IPS-15b (cell line): ENCODE results near the gene YBX1.

Experiments used
- H3K27me3 ChIP-seq: one replicate; pipeline ENCODE4 v1.6.1; 2013; ENCODE audit warnings: low read length; ENCODE audit not compliant: control insufficient read depth, insufficient read depth
- H3K36me3 ChIP-seq: one replicate; pipeline ENCODE4 v1.6.1; 2013; ENCODE audit warnings: low read length; ENCODE audit not compliant: control insufficient read depth, insufficient read depth
- H3K4me1 ChIP-seq: one replicate; pipeline ENCODE4 v1.6.1; 2013; ENCODE audit warnings: mild to moderate bottlenecking, low read length; ENCODE audit not compliant: control insufficient read depth, insufficient read depth
- H3K4me3 ChIP-seq: one replicate; pipeline ENCODE4 v1.5.1; 2013; ENCODE audit warnings: low read depth, low read length
- H3K9ac ChIP-seq: one replicate; pipeline ENCODE4 v1.6.1; 2013; ENCODE audit warnings: low read depth, mild to moderate bottlenecking, low read length
- H3K9me3 ChIP-seq: one replicate; pipeline ENCODE4 v1.6.1; 2013; ENCODE audit warnings: mild to moderate bottlenecking, low read length; ENCODE audit not compliant: control insufficient read depth, insufficient read depth

Gene YBX1

DNA sequence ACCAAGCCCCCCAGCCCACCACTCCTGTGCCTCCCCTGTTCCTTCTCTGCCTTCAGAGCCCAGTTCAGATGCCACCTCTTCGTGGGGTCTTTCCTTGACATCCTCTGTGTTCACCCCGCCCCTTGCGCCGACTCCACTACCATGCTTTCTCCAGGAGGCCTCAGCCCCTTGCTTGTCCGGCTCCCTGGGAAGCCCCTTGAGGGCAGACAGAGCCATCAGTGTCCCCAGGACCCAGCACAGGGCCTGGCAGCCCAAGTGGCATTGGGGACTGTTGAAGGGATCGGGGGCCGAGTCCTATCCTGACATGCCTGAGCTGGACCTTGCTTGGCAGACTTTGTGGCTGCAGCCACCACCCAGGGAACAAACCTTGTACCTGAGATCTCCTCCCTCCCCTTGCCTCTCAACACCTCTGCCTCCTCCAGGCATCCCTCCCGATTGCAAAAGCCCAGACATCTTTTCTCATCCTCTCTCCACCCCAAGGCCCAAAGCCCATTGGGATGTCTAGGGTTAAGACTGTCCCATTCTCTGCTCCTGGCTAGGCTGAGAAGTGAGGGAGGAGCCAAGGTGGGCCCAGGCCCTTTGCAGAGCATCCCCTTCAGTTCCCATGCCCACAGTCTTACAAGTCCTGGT, 54.5 kb downstream of the YBX1 start:
- peaks cover 15% of the 10 kb centered on the region for H3K4me1 ChIP-seq
- no peak overlapping the region for H3K9ac ChIP-seq
- H3K9me3 ChIP-seq = no peaks in the 10 kb centered on the region

DNA sequence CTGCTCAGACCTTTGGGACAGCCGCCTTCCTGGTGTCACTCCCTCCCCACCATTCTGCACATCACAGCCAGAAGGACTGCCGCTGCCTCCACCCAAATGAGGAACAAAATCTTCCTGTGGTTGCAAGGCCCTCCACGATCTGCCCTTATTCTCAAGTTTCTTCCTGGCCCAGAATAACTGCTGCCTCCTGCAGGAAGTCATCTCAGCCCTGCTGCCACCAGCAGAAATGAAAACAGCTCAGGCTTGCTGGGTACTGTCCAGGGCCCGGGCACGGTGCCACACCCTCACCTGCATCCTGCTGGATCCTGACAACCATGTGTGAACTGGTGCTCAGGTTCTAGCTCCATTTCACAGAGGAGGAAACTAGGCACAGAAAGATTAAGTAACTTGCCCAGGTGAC, 55.0 kb downstream of the YBX1 start:
- Histone ChIP-seq H3K4me1 (peaks cover 15% of the 10 kb centered on the region), H3K36me3 (peaks cover 4% of the 10 kb centered on the region), H3K4me3 (no peak overlapping the region), H3K27me3 (no peaks in the 10 kb centered on the region), H3K9me3 (no peaks in the 10 kb centered on the region), H3K9ac (no peak overlapping the region)

More for the DNA sequence above, 54.5 kb downstream of the YBX1 start:
- Histone ChIP-seq H3K27me3 (no peaks in the 10 kb centered on the region), H3K4me3 (no peak overlapping the region), H3K36me3 (peaks cover 4% of the 10 kb centered on the region)

DNA sequence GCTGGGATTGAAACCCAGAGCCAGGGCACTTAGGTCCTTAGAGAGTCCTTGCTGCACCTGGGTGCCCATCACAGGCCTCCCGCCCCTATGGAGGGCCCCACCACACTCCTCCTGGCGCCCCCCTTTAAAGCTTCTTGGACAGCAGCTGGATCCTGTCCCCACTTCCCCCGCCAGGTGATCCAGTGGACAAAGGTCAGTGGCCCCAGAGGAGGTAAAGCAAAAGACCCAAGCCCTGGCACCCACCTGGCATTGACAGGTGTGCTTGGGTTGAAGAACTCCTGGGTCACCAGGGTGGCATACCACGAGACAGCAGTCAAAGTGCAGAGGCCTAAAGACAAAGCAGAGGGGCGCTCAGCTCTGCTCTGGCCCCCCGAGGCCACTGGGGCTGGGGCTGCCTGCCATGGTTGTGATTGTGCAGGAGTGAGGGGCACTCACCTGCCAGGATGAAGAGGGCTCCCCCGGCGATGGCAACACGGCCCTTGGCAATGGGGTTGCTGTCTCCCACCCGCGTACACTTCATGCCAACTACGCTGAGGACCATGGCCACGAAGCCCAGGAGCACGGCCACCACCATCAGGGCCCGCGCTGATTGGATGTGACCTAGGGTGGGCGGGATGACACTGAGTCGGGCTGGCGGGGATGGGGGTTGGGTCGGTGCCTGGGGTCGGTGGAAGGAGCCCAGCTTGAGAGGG, 55.9 kb downstream of the YBX1 start:
- no peak overlapping the region for H3K9ac ChIP-seq
- H3K36me3 ChIP-seq = peaks cover 4% of the 10 kb centered on the region
- H3K4me1 ChIP-seq = peaks cover 15% of the 10 kb centered on the region
- no peaks in the 10 kb centered on the region for H3K9me3 ChIP-seq
- no peaks in the 10 kb centered on the region for H3K27me3 ChIP-seq
- H3K4me3 ChIP-seq = no peak overlapping the region

DNA sequence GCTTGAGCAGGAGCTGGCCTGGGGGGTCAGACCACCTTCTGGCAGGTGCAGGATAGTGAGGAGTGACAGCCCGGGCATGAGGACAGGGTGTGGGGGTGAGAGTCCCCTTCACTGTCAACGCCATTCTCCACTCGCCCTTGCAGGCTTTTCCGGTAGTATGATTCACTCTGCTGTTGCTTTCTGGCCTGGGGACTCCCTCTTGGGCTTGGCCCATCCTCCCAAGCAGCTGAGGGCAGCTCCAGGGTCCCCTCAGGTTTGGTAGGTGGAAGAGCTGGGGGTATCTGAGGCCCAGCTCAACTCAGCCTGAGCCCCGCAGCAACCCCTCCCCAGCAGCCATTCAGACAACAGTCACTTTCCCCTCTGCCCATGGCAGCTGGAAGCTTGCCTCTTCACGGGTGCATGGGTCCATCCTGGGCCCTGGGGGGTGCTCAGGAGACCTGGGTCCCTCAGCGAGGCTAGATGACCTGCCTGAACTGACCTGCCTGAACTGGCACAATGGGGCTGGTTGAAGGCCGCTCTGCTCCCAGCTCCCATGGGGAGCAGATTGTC, 56.5 kb downstream of the YBX1 start:
- Histone ChIP-seq H3K9ac (no peak overlapping the region), H3K4me3 (no peak overlapping the region), H3K4me1 (peaks cover 15% of the 10 kb centered on the region), H3K9me3 (no peaks in the 10 kb centered on the region), H3K36me3 (peaks cover 4% of the 10 kb centered on the region), H3K27me3 (no peaks in the 10 kb centered on the region)

DNA sequence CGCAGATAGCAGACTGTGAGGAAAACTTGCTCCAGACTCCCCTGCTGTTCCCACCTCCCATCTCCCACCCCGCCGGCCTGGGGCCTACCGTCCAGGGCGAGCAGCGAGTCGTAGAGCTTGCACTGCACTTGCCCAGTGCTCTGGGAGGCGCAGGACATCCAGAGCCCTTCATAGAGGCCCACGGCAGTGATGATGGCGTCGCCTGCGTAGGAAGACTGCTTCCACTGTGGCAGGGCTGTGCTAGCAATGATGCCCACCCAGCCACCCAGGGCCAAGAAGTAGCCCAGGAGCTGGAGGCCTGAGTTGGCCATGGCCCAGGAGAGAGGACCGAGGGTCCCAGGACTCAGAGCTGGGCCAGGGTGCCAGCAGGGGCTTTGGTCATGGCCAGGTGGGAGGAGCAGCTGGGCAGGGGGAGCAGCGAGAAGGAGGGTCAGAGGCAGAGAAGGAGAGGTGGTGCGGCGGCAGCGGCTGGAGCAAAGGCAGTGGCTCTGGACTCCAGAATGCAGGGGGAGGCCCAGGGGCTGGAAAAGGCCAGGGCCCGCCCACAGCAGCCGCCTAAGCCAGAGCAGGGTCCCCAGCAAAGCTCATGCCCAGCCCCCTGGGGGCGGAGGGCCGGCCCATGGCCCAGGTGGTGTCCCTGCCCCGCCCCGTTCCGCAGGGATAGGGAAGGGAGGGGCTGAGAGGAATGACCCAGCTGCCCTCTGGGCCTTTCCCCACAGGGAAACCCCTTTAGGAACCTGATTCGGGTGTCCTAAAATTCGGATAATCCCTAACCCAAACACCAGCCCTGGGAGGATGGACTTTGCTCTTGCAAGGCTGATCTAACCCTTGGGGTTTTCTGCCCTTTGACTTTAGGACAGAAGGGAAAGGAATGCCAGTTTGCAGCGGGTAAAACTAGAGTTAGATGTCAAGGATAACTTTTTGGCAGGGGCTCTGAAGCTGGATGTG, 57.8 kb downstream of the YBX1 start, which contains the start of gene CLDN19:
Gene CLDN19 (minus strand): TSS at position 484 of the 948 bp plus-strand sequence. CDS start 173 bp downstream, at position 311.
- H3K9ac ChIP-seq = peak within 1 kb of the TSS; percentile 54
- peaks cover 15% of the 10 kb centered on the region for H3K4me1 ChIP-seq

DNA sequence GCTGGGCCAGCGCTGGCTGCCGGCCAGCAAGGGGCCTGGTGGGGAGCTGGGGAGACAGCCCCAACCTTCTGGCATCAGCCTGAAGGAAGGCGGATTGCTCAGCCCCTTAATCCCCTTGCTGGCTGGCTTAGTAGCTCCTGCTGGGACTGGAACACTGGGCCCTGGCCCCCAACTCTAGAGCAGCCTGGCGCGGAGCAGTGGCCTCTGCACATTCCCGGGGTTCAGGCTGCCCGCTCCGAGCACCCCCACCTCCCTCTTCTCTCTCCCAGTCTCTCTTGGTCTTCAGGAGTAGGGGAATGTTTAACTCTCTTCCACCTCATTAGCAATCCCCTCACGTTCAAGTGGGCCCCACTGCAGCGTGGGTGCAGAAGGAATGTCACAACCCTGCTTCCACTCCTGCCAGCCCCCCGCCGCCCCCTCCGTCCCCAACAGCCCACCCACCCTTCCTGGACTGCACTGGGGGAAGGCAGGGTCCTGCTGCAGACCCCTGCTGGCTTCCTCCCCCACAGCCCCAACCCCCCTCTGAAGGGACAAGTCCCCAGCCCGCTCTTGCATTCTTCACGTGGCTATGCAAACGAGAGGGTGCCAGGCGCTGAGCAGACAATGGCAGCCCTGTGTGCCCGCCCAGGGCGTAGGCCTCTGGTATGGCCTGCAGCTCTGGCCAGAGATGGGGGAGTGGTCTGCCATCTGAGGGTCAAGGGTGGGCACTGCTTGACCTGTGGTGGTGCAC, 58.8 kb downstream of the YBX1 start:
- peaks cover 15% of the 10 kb centered on the region for H3K4me1 ChIP-seq
- peaks cover 7% of the 10 kb centered on the region for H3K36me3 ChIP-seq
- H3K27me3 ChIP-seq = no peaks in the 10 kb centered on the region
- H3K9me3 ChIP-seq = no peaks in the 10 kb centered on the region
- peak overlapping the region; percentile 12 for H3K4me3 ChIP-seq
- H3K9ac ChIP-seq = peak overlapping the region; percentile 9

More for the DNA sequence above, 57.8 kb downstream of the YBX1 start, which contains the start of gene CLDN19:
- H3K9me3 ChIP-seq = no peaks in the 10 kb centered on the region
- peaks cover 4% of the 10 kb centered on the region for H3K36me3 ChIP-seq
- H3K27me3 ChIP-seq = no peaks in the 10 kb centered on the region
- H3K4me3 ChIP-seq = peak within 1 kb of the TSS; percentile 60

DNA sequence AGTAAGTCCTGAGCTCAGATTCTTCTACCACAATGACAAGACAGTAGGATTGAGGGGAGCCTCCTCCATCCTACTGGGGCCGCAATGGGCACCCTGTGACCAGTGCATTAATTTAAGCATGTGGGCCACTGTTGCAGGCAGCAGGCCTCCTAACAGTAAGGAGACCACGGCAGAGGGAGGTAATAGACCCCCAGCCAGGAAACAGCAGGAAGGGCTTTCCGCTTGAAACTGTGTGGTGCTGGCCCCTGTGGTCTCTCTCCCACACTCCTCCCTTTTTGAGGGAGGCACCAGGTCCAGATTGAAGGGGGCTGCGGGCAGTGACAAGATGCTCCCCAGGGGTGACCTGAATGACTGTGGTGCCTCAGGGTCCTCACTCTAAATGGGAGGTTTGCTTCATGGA, 59.5 kb downstream of the YBX1 start:
- Histone ChIP-seq H3K9me3 (no peaks in the 10 kb centered on the region), H3K9ac (no peak overlapping the region), H3K27me3 (no peaks in the 10 kb centered on the region), H3K36me3 (peaks cover 10% of the 10 kb centered on the region), H3K4me1 (peaks cover 15% of the 10 kb centered on the region), H3K4me3 (no peak overlapping the region)

DNA sequence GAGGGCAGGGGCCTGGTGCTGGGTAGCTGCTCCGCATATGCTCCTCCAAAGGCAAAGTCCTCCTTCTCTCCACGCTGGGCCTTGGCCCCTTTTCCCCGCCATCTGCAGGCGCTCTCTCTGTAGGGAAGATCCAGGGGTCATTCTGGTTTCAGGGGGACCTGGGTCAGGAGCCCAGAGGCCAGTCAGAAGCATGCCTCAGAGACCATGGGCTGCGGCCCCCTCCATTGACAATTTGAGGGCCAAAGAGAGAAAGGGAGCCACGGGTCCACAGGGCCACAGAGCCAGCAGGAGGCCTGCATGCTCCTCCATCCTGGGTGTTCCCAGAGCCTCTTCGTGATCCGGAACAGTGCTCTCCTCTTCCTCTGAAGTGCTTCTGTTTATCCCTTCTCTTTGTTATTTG, 59.9 kb downstream of the YBX1 start:
- H3K9ac ChIP-seq = no peak overlapping the region
- H3K4me1 ChIP-seq = peaks cover 15% of the 10 kb centered on the region
- no peak overlapping the region for H3K4me3 ChIP-seq
- peaks cover 11% of the 10 kb centered on the region for H3K36me3 ChIP-seq
- no peaks in the 10 kb centered on the region for H3K27me3 ChIP-seq
- no peaks in the 10 kb centered on the region for H3K9me3 ChIP-seq

DNA sequence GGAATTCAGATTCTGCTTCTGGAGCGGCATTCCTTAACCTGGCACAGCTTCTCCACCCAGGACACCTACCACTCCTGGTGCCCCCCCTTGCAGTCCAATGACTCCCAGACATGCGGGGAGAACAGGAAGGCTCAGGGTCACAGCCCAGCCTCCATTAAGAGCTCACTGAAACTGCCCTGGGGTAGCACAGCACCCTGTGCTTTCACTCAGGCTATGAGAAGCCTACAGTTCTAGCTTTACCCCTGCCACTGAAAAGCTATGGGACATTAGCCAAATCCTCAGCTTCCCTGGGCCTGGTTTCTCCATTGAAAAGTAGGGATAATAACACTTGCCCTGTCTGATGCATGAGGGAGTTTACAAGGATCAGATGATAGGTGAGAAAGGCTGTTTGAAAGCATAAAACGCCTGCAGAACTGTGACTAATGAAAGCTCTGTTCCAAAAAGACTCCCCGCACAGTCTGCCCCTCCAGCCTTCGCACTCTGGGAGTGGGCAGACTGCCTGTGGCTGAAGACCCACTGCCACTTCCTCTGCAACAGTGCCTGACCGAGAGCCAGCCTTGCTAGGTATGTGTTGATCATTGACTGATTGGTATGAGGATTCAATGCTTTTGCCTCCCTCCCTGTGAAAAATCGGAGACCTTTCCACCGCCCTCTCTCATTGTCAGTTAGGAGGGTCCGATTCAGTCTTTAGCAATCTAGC, 60.5 kb downstream of the YBX1 start:
- no peaks in the 10 kb centered on the region for H3K9me3 ChIP-seq
- H3K4me3 ChIP-seq = no peak overlapping the region
- peaks cover 15% of the 10 kb centered on the region for H3K4me1 ChIP-seq
- H3K27me3 ChIP-seq = no peaks in the 10 kb centered on the region
- no peak overlapping the region for H3K9ac ChIP-seq
- peaks cover 11% of the 10 kb centered on the region for H3K36me3 ChIP-seq

DNA sequence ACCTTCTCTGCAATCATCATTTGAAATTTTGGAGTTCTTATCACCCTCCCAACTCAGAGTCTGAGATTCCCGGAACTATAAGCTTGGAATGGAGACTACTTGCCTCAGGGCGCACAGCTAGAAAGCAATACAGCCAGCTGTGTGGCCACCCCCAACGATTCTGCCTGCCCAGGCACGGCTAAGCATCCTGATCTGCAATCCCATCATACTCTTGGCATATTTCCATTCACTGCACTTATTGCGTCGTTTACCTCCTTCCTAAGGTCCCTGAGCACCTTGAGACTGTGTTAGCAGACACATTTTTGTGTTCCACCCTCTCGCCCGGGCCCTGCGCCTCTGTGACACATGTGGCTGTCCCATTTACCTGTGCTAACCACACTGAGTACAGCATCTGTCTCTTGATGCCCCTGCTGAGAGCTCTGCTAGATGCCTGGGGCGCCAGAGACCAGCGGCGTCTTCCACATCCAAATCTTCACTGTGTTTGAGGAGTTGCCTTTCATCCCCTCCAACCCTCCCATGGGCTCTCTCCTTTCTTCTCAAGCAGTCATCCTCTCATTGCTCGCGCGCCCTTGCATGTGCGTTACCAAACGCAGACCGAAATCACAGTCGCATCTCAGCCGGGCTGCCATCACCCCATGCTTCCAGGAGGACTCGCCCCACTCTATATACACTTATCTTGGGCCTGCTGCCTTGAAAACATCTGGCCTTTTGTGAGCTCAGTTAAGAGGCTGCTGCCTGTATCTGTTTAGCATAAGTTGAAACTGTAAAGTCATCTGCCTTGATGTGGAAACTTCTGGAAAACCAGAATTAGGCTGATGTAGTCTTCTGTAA, 61.3 kb downstream of the YBX1 start:
- Histone ChIP-seq H3K4me3 (no peak overlapping the region), H3K36me3 (peaks cover 16% of the 10 kb centered on the region), H3K27me3 (no peaks in the 10 kb centered on the region), H3K9ac (no peak overlapping the region), H3K4me1 (peaks cover 15% of the 10 kb centered on the region), H3K9me3 (no peaks in the 10 kb centered on the region)
